Measurements from ENCODE around the gene CROCC.

DNA sequence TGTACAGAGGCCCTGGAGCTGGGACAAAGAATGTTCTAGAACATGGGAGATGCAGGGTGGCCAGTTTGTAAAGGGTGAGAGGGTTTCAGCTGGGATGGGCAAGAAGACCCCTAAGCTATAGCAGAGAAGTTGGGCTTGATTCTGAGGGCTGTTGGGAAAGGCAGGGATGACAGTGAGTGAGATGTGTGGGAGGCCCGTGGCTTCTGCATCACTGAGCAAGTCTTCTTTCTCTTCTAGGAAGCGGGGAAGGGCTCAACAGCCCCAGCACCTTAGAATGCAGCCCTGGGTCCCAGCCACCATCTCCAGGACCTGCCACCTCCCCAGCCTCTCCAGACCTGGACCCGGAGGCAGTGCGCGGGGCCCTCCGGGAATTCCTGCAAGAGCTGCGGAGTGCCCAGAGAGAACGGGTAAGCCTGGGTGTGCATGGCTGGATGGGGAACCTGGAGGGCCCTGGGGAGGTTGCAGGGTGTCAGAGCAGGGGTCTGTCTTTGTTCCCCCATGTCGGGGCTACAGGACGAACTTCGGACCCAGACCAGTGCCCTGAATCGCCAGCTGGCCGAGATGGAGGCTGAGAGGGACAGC lies 43.8 kb downstream of the CROCC start:
- TF ChIP-seq, protein P1, sequence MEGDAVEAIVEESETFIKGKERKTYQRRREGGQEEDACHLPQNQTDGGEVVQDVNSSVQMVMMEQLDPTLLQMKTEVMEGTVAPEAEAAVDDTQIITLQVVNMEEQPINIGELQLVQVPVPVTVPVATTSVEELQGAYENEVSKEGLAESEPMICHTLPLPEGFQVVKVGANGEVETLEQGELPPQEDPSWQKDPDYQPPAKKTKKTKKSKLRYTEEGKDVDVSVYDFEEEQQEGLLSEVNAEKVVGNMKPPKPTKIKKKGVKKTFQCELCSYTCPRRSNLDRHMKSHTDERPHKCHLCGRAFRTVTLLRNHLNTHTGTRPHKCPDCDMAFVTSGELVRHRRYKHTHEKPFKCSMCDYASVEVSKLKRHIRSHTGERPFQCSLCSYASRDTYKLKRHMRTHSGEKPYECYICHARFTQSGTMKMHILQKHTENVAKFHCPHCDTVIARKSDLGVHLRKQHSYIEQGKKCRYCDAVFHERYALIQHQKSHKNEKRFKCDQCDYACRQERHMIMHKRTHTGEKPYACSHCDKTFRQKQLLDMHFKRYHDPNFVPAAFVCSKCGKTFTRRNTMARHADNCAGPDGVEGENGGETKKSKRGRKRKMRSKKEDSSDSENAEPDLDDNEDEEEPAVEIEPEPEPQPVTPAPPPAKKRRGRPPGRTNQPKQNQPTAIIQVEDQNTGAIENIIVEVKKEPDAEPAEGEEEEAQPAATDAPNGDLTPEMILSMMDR (IDR thresholded peaks at IDR 0.05) = no peak
- no peak for TF ChIP-seq POLR2A (IDR thresholded peaks at IDR 0.05)

All from thyroid gland (tissue), 4 donors.